OCI-LY1 (cell line): ENCODE results near the gene SAG.

ENCODE experiments used
- CTCF ChIP-seq: fragments of 200-600 bp; sonication (generic), shearing (Covaris generic); IDR thresholded peaks from 2 replicates; pipeline ENCODE4 v1.5.1; 2017; ENCODE audit warnings: mild to moderate bottlenecking, antibody characterized with exemption, low read length, moderate library complexity, mixed read lengths
- EZH2 ChIP-seq: fragments of 200-600 bp; sonication (generic), shearing (Covaris generic); IDR thresholded peaks from 2 replicates; pipeline ENCODE4 v1.8.0; 2017; ENCODE audit warnings: borderline replicate concordance, mixed run types, mild to moderate bottlenecking, antibody characterized with exemption, low read length, moderate library complexity, mixed read lengths

GRCh38 chr2:233275223-233275622 lies 32.4 kb upstream of the SAG start:
- TF ChIP-seq CTCF (no peak), EZH2 (no peak)
